Lower leg skin (tissue), 4 donors: ENCODE data around the gene DNAH9. TPM values are rescaled to one million over a fixed set of nuclear protein-coding genes. Genes with fewer than 3 reads are reported as not detected.
"Not testable (repeated sequence)": the region's sequence is repeated elsewhere in the genome, so short reads cannot be mapped to it uniquely, and the experiment has no call there.

Experiments used
- DNase-seq, 2 donors: peaks; one replicate each; pipeline ENCODE4 v3.0.0-alpha.2; 2019; ENCODE audit warnings: low spot score in 2 of 2
- H3K4me3 ChIP-seq: fragments of 200-600 bp; sonication (generic); 2 replicates; pipeline ENCODE4 v1.5.1; 2017; ENCODE audit warnings: mild to moderate bottlenecking, low read depth; ENCODE audit not compliant: poor library complexity, severe bottlenecking
- CTCF ChIP-seq, 3 donors: fragments of 450-650 bp; IDR thresholded peaks; one replicate each; pipeline ENCODE4 v1.5.1; 2016; ENCODE audit warnings: antibody characterized with exemption in 3 of 3, mild to moderate bottlenecking in 3 of 3, moderate library complexity in 2 of 3
- POLR2A ChIP-seq, 2 donors: fragments of 450-650 bp; IDR thresholded peaks; one replicate each; pipeline ENCODE4 v1.6.1; 2016 to 2017; ENCODE audit warnings: antibody characterized with exemption in 2 of 2, mild to moderate bottlenecking in 1 of 2, moderate library complexity in 1 of 2
- WGBS, 2 donors: methylation state at CpG; one replicate each; pipeline ENCODE4 v1.1.5; 2018; 5-methylcytosine and 5-hydroxymethylcytosine counted together
- intact Hi-C: fragments of 100-400 bp; cut with DNase I; formaldehyde crosslinking; loops from one replicate; pipeline ENCODE4 v1.15.0; 2023; ENCODE audit warnings: low total_unique reads
- total RNA-seq, 4 donors: library from RNA; depleted of rRNA; stranded (reverse); fragments of >200 nt; gene quantifications; one replicate each; pipeline ENCODE4 v1.1.0, GENCODE V29; 2016

The DNAH9 gene
- total RNA-seq, 4 donors from 2014 or later: 1.9 to 2.6 (median 2.3) TPM

- DNase-seq: no peak
- TF ChIP-seq POLR2A (IDR thresholded peaks at IDR 0.05): no peak
- no peak for TF ChIP-seq CTCF (IDR thresholded peaks at IDR 0.05)
- intact Hi-C loops: no loop called here
Observed at GRCh38 chr17:11948789-11949188, 350.5 kb downstream of the DNAH9 start.

GRCh38 chr17:11949571-11949970, 351.3 kb downstream of the DNAH9 start:
- WGBS, 2 donors: 68 to 74% methylated on average over 1 of the region's 1 CpG
- H3K4me3 ChIP-seq, intact Hi-C loops, DNase-seq: not testable (repeated sequence)

More at GRCh38 chr17:11948789-11949188, 350.5 kb downstream of the DNAH9 start:
- WGBS, 2 donors: 30 to 36% methylated on average over 6 of the region's 6 CpGs
- no peak overlapping the region for H3K4me3 ChIP-seq

GRCh38 chr17:11950771-11951519, 352.7 kb downstream of the DNAH9 start:
- intact Hi-C loops: no loop called here
- TF ChIP-seq POLR2A (IDR thresholded peaks at IDR 0.05) (no peak), CTCF (IDR thresholded peaks at IDR 0.05) (no peak)
- 63 to 70% methylated on average over 7 of the region's 7 CpGs for WGBS, 2 donors
- DNase-seq: no peak
- no peak overlapping the region for H3K4me3 ChIP-seq

DNA sequence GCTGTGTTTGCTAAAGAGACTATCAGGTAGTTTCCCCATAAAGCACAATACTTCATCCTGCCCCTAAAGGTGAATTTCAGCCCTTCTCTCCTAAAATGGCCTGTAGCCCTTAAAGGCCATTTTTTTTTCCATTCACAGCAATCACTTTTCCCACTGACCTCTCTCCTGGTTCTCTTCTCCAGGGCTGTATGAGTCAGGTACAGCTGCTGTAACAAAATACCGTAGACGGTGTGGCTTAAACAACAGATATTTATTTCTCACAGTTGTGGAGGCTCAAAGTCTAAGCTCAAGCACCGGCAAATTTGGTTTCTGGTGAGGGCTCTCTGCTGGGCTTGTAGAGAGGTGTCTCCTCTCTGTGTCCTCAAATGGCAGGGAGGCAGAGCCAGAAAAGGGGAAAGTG, 354.3 kb downstream of the DNAH9 start:
- DNase-seq: no peak
- no peak overlapping the region for H3K4me3 ChIP-seq
- TF ChIP-seq CTCF (IDR thresholded peaks at IDR 0.05) (no peak), POLR2A (IDR thresholded peaks at IDR 0.05) (no peak)
- 94 to 100% methylated on average over 3 of the region's 3 CpGs for WGBS, 2 donors
- intact Hi-C loops: no loop called here

GRCh38 chr17:11953924-11954323, 355.7 kb downstream of the DNAH9 start:
- TF ChIP-seq POLR2A (IDR thresholded peaks at IDR 0.05): no peak
- TF ChIP-seq CTCF (IDR thresholded peaks at IDR 0.05): no peak
- H3K4me3 ChIP-seq: no peak overlapping the region
- no peak for DNase-seq
- intact Hi-C loops: no loop called here
- 90 to 98% methylated on average over 1 of the region's 1 CpG for WGBS, 2 donors

DNA sequence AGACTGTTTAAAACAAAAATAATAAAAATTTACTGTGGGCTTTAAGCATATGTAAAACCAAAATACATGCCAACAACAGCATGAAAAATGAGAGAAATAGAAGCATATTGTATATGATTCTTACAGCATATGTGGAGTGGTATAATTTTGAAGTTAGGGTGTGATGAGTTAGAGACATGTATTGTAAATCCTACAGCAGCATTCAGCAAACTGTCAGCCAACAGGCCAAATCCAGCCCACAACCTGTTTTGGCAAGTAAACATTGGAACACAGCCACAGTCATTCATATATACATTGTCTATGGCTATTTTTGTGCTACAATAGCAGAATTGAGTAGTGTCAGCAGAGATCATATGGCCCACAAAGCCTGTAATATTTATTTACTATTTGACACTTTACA, 356.7 kb downstream of the DNAH9 start:
- intact Hi-C loops: no loop called here
- peak in 1 of 2 donors; percentile 17 for DNase-seq
- no peak for TF ChIP-seq CTCF (IDR thresholded peaks at IDR 0.05)
- no peak for TF ChIP-seq POLR2A (IDR thresholded peaks at IDR 0.05)
- H3K4me3 ChIP-seq: no peak overlapping the region
